ENCODE data around the gene INSL4.

DNA sequence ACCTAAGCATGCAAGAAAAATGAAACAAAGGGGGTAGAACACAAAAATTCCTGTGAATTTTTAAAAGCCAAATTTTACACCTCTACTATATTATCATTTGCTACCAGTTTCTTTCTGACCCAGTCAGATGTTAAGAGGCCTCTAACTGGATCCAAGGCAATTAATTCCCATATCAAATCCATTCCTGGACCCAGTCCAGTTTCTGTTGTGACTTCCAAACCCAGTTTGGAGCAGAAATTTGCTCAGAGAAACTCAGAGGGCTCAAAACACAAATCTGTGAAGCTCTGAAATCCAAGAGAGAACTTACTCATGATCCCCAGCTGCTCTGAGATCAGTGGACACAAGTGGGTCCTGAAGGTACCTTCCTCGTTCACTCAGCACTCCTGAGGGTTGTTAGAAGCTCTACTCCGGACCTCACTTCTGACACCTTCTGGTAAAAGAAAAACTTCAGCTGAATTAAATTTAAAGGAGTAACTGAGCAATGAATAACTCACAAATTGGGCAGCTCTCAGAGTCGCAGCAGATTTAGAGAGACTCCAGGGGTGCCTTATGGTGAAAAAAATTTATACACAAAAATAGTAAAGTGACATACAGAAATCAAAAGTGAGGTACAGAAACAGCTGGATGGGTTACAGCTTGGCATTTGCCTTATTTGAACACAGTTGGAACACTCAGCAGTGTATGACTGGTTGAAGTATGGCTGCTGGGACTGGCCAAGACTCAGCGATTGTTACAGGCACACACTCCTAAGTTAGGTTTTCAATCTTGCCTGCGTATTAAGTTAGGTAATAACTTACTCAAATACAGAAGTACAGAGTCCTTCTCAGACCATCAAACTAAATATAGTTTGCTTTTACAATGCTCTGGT is 32.4 kb downstream of the INSL4 start:
- TF ChIP-seq, protein P1, sequence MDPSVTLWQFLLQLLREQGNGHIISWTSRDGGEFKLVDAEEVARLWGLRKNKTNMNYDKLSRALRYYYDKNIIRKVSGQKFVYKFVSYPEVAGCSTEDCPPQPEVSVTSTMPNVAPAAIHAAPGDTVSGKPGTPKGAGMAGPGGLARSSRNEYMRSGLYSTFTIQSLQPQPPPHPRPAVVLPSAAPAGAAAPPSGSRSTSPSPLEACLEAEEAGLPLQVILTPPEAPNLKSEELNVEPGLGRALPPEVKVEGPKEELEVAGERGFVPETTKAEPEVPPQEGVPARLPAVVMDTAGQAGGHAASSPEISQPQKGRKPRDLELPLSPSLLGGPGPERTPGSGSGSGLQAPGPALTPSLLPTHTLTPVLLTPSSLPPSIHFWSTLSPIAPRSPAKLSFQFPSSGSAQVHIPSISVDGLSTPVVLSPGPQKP (IDR thresholded peaks at IDR 0.05; ENCODE audit: borderline replicate concordance, low read depth, low read length) = no peak
- TF ChIP-seq CTCF (conservative IDR thresholded peaks at IDR 0.05; ENCODE audit: low read depth, low read length) = 0 out of 2 replicates have a peak, but pooled peaks have one; percentile 5
- TF ChIP-seq POLR2A (IDR thresholded peaks at IDR 0.05; ENCODE audit: low read depth, low read length) = no peak
- TF ChIP-seq RFX5 (IDR thresholded peaks at IDR 0.05; ENCODE audit: low read depth, low read length) = no peak
- no peak for TF ChIP-seq CEBPB (IDR thresholded peaks at IDR 0.05; ENCODE audit: low read depth, low read length)
- no peak for TF ChIP-seq SMC3 (IDR thresholded peaks at IDR 0.05; ENCODE audit: low read depth, low read length)
- TF ChIP-seq MXI1 (IDR thresholded peaks at IDR 0.05; ENCODE audit: borderline replicate concordance, low read depth, low read length) = no peak
